ENCODE results near the gene PWWP2B.

PWWP2B gene

GRCh38 chr10:132437541-132437950 lies 40.5 kb downstream of the PWWP2B start:
- no peak overlapping the region for H3K4me3 ChIP-seq (ENCODE audit: control insufficient read depth, low read depth, low read length)
- no peak for DNase-seq (ENCODE audit: low read depth)

DNA sequence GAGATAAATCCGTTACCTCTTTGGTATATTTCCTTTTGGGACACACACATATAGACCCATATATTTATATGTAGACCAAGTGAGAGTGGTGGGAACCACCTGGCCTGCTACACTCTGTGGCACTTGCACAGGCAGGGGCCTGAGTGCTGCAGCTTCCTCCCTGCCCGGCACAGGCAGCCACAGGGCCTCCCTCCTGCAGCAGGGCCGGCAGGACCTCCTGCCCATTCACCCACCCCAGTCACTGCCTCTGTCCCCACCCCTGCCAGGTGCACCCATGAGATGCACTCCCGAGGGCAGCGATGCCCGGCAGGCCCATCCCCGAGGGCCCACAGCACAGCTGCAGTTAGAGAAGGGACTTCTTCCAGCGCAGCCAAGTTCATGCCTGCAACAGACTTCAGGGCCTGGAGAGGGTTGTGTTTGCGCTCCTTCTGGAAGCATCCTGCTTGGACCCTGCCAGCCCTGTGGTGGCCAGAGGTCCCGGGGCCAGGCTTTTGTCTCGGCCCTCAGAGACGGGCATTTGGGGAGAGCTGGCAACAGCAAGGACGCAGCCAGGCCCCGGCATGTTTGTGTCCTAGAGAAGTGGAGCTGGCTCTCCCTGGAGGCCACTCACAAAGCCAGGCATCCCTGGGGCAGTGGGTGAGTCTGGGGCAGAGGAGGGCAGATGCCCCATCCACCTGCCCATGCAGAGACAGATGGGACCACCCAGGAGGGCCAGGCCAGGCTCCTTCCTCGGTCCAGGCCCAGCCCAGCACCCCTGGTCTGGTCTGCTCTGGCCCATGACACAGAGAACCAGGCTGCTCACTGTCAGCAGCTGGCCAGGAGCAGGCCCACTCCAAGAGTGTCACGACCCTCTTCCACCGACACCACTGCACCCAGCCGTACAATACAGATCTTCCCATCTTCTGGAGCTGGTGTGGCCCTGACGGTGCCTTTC lies 41.4 kb downstream of the PWWP2B start:
- DNase-seq (ENCODE audit: low read depth): no peak
- TF ChIP-seq, protein P1, sequence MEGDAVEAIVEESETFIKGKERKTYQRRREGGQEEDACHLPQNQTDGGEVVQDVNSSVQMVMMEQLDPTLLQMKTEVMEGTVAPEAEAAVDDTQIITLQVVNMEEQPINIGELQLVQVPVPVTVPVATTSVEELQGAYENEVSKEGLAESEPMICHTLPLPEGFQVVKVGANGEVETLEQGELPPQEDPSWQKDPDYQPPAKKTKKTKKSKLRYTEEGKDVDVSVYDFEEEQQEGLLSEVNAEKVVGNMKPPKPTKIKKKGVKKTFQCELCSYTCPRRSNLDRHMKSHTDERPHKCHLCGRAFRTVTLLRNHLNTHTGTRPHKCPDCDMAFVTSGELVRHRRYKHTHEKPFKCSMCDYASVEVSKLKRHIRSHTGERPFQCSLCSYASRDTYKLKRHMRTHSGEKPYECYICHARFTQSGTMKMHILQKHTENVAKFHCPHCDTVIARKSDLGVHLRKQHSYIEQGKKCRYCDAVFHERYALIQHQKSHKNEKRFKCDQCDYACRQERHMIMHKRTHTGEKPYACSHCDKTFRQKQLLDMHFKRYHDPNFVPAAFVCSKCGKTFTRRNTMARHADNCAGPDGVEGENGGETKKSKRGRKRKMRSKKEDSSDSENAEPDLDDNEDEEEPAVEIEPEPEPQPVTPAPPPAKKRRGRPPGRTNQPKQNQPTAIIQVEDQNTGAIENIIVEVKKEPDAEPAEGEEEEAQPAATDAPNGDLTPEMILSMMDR (conservative IDR thresholded peaks at IDR 0.05; ENCODE audit: control insufficient read depth, insufficient read depth, low read depth, low read length): no peak
- no peak overlapping the region for H3K4me3 ChIP-seq (ENCODE audit: control insufficient read depth, low read depth, low read length)

More at GRCh38 chr10:132437541-132437950, 40.5 kb downstream of the PWWP2B start:
- TF ChIP-seq, protein P1 (conservative IDR thresholded peaks at IDR 0.05; ENCODE audit: control insufficient read depth, insufficient read depth, low read depth, low read length): no peak

DNA sequence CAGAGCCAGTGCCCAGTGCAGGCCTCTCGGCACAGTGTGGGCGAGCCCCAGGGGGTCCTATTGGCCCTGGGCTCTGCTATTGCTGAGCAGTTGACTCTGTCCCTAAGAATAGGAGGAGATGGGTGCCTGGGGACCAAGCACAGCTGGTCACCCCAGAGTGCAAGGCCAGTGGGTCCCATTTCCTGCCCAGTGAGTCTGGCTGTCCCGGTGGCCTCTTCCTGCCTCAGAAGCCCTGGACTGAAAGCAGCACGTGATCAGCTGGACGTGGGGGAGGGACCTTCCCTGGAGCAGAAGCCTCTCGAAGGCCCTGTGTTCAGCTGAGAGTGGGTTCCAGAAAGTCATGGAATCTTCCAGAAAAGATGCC lies 42.0 kb downstream of the PWWP2B start:
- H3K4me3 ChIP-seq (ENCODE audit: control insufficient read depth, low read depth, low read length): no peak overlapping the region
- TF ChIP-seq, protein P1 (conservative IDR thresholded peaks at IDR 0.05; ENCODE audit: control insufficient read depth, insufficient read depth, low read depth, low read length): no peak
- DNase-seq (ENCODE audit: low read depth): no peak

DNA sequence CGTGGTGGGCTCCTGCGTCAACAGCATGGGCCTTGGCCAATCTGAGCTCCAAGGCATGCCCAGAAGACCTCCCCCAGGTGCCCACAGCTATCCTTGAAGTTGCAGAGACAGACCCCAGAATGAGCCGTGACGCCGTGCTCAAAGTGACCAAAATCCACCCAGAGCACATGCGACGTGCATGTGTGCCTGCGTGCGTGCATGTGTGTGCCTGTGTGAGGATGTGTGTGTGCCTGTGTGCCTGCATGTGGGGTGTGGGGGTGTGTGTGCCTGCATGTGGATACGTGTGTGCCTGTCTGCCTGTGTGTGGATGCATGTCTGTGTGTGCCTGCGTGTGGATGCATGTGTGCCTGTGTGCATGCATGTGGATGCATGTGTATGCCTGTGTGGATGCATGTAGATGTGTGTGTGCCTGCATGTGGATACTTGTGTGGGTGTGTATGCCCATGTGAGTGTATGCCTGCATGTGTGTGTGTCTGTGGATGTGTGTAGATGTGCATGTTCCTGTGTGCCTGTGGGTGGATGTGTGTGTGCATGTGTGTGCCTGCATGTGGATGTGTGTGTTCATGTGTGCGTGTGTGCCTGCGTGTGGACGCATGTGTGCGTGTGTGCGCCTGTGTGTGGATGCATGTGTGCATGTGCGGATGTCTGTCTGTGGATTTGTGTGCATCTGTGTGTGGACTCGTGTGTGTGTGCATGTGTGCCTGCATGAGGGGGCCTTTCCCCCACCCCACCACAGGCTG lies 42.6 kb downstream of the PWWP2B start:
- H3K4me3 ChIP-seq (ENCODE audit: control insufficient read depth, low read depth, low read length): no peak overlapping the region
- no peak for DNase-seq (ENCODE audit: low read depth)
- TF ChIP-seq, protein P1 (conservative IDR thresholded peaks at IDR 0.05; ENCODE audit: control insufficient read depth, insufficient read depth, low read depth, low read length): no peak

DNA sequence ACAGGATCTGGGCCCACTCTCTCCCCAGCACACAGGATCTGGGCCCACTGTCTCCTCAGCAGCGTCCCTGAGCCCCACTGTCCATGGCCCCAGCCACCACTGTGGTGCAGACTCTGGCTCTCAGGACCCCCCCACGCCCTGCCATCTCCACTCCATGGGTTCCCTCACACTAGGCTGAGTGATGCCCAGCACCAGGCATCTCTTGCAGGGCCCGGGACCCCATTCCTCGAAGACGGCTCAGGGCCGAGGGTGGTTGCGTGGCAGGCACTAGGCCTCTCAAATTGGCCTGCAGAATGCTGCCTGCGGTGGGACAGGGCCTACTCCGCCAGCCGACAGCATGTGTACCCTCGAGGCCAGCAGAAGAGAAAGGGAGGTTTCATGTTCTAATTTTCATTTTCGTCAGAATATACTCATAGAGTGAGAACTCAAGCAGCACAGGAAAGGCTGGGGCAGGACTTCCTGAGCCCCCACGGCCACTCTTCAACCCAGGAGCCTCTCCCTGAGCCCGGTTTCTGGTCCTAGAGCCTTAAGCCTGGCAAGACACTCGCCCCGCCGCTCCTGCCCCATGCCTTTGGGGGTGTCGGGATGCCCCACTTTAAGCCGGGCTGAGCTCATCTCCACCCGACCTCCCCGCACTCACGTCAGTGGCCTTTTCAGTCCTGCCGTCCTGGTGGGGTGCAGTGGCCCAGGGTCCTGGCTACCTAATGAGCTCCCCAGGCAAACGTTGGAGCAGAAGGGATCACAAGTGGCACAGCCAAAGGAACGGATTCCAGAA lies 44.0 kb downstream of the PWWP2B start:
- no peak overlapping the region for H3K4me3 ChIP-seq (ENCODE audit: control insufficient read depth, low read depth, low read length)

More for the DNA sequence above, 44.0 kb downstream of the PWWP2B start:
- TF ChIP-seq, protein P1 (conservative IDR thresholded peaks at IDR 0.05; ENCODE audit: control insufficient read depth, insufficient read depth, low read depth, low read length): no peak
- no peak for DNase-seq (ENCODE audit: low read depth)

Measured in fibroblast of mammary gland (primary cell).